ENCODE data around the gene CBFA2T3.

CBFA2T3 gene

DNA sequence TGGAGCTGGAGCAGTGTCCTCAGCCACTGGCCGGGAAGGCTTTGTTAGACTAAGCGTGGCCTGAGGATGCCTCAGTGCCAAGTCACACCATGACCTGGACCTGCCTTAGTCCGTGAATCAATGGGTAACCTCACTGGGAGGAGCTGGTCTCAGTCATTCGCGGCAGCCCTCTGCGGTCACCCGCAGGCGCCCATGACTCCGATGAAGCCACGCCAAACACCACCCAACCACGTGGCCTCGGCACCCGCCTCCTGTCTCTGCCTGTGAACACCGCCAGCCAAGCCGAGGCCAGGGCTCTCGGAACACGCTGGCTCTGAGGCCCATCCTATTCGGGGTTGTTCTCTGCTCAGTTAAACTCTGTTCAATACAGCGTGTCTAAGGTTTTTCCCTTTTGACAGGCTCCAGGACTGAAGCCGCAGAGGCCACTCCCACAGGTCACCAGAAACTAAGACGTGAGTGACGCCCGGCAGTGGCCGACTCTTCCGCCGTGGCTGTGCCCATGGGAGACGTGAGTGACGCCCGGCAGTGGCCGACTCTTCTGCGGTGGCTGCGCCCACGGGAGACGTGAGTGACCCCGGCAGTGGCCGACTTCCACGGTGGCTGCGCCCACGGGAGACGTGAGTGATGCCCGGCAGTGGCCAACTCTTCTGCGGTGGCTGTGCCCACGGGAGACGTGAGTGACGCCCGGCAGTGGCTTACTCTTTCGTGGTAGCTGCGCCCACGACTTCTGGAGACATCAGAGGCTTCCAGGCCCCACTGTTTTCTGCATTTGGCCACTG is 93.7 kb downstream of the CBFA2T3 start:
- no peak overlapping the region for H3K4me3 ChIP-seq (ENCODE audit: low read depth in 1 of 2, low read length in 2 of 2)
- no peak overlapping the region for H3K27ac ChIP-seq (ENCODE audit: low read length)
- H3K9me3 ChIP-seq (ENCODE audit: control insufficient read depth in 1 of 2, low read length in 2 of 2), result no peaks in the 10 kb centered on the region
- peaks cover 0 to 14% of the 10 kb centered on the region in 2 donors for H3K36me3 ChIP-seq (ENCODE audit: control insufficient read depth in 1 of 2, insufficient read depth in 2 of 2, low read length in 2 of 2)
- H3K27me3 ChIP-seq (ENCODE audit: low read depth, low read length), result no peaks in the 10 kb centered on the region
- peaks cover 0 to 10% of the 10 kb centered on the region in 2 donors for H3K4me1 ChIP-seq (ENCODE audit: control insufficient read depth in 1 of 2, insufficient read depth in 2 of 2, low read length in 2 of 2)

DNA sequence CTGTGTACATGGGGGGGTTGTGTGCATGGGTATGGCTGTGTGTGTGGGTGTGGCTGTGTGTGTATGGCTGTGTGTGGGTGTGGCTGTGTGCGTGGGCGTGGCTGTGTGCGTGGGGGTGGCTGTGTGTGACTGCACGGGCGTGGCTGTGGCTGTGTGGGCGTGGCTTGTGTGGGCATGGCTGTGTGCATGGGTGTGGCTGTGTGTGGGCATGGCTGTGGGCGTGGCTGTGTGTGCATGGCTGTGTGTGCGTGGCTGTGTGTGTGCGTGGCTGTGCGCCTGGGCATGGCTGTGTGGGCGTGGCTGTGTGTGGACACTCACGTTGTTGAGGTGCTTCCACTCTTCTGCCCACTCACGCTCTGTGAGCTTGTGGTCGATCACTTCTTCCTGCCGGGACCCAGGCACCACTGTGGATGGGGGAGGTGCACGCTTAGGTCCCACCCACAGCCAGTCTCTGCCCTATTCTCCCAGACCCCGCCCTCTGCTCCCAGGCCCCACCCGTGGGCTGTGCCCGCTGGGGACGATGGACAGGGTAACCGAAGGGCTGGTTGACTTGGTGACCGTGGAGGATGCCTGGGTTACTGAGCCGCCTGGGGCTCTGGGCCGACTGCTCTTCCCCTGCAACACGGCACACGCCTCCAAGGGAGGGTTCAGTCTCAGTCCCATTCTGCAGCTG is 94.5 kb downstream of the CBFA2T3 start:
- no peak overlapping the region for H3K27ac ChIP-seq (ENCODE audit: low read length)
- peaks cover 0 to 6% of the 10 kb centered on the region in 2 donors for H3K4me1 ChIP-seq (ENCODE audit: control insufficient read depth in 1 of 2, insufficient read depth in 2 of 2, low read length in 2 of 2)
- H3K27me3 ChIP-seq (ENCODE audit: low read depth, low read length), result no peaks in the 10 kb centered on the region
- H3K4me3 ChIP-seq (ENCODE audit: low read depth in 1 of 2, low read length in 2 of 2), result no peak overlapping the region
- no peaks in the 10 kb centered on the region for H3K9me3 ChIP-seq (ENCODE audit: control insufficient read depth in 1 of 2, low read length in 2 of 2)
- H3K36me3 ChIP-seq (ENCODE audit: control insufficient read depth in 1 of 2, insufficient read depth in 2 of 2, low read length in 2 of 2), result peaks cover 0 to 21% of the 10 kb centered on the region in 2 donors

DNA sequence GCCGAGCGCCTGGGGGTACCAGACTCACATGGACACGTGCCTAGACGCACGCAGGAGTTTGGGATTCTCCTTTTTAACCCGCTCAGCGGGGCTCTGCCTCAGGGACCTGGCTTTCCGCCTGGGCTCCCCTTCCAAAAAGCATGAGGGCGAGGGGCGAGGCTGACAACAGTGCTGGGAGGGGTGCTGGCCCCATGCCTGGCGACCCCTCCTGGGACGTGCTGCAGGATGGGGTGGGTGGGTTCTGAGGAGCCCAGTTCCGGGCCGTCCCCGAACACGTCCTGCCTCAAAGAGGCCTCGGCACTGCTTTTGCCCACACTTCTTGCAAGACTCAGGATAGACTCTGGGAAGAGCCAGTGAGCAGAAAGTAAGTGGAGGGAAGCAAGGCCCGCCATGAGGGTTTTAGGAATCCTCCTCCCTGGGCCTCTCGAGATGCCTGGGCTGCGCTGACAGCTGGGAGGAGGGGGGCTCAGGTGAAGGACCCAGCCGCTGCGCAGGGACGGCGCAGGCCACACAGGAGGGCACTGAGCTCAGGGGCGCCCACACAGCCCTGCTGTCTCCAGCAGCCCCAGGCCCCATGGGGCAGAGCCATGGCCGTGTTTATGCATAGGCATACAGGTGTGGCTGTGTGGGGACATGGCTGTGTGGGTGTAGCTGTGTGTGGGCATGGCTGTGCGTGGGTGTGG is 95.2 kb downstream of the CBFA2T3 start:
- H3K27me3 ChIP-seq (ENCODE audit: low read depth, low read length), result no peaks in the 10 kb centered on the region
- H3K4me1 ChIP-seq (ENCODE audit: control insufficient read depth in 1 of 2, insufficient read depth in 2 of 2, low read length in 2 of 2), result peaks cover 0 to 6% of the 10 kb centered on the region in 2 donors
- no peaks in the 10 kb centered on the region for H3K9me3 ChIP-seq (ENCODE audit: control insufficient read depth in 1 of 2, low read length in 2 of 2)
- no peak overlapping the region for H3K4me3 ChIP-seq (ENCODE audit: low read depth in 1 of 2, low read length in 2 of 2)
- peaks cover 0 to 21% of the 10 kb centered on the region in 2 donors for H3K36me3 ChIP-seq (ENCODE audit: control insufficient read depth in 1 of 2, insufficient read depth in 2 of 2, low read length in 2 of 2)
- H3K27ac ChIP-seq (ENCODE audit: low read length), result no peak overlapping the region

DNA sequence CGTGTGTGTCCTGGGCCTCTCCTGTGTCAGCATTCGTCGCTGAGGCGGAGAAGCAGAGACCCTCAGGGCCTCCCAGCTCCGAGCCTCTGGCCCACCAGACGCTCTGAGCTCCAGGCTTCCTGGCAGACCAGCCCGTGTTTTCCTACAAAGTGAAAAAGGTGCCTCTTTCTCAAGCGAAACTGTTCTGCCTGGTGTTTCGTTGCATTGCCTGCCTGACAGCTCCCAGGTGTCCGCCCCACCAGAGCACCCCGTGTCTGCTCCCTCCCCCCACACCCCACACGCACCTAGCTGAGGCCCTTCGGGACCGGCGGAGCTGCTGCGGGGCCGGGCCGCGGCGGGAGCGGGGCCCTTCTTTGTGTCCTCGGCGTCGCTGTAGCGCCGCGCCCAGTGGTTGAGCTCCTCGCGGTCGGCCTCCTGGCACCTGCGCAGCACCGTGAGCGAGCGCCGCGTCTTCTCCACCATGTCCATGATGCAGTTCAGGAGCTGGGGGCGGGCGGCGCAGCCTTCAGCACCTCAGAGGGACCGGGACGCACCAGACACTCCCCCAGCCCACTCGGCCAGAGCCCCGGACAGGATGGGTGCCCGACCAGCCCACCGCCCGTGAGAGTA is 95.9 kb downstream of the CBFA2T3 start:
- Histone ChIP-seq H3K4me1 (ENCODE audit: control insufficient read depth in 1 of 2, insufficient read depth in 2 of 2, low read length in 2 of 2) (peaks cover 0 to 6% of the 10 kb centered on the region in 2 donors), H3K27ac (ENCODE audit: low read length) (no peak overlapping the region), H3K4me3 (ENCODE audit: low read depth in 1 of 2, low read length in 2 of 2) (no peak overlapping the region), H3K36me3 (ENCODE audit: control insufficient read depth in 1 of 2, insufficient read depth in 2 of 2, low read length in 2 of 2) (peaks cover 0 to 21% of the 10 kb centered on the region in 2 donors), H3K27me3 (ENCODE audit: low read depth, low read length) (no peaks in the 10 kb centered on the region), H3K9me3 (ENCODE audit: control insufficient read depth in 1 of 2, low read length in 2 of 2) (no peaks in the 10 kb centered on the region)

DNA sequence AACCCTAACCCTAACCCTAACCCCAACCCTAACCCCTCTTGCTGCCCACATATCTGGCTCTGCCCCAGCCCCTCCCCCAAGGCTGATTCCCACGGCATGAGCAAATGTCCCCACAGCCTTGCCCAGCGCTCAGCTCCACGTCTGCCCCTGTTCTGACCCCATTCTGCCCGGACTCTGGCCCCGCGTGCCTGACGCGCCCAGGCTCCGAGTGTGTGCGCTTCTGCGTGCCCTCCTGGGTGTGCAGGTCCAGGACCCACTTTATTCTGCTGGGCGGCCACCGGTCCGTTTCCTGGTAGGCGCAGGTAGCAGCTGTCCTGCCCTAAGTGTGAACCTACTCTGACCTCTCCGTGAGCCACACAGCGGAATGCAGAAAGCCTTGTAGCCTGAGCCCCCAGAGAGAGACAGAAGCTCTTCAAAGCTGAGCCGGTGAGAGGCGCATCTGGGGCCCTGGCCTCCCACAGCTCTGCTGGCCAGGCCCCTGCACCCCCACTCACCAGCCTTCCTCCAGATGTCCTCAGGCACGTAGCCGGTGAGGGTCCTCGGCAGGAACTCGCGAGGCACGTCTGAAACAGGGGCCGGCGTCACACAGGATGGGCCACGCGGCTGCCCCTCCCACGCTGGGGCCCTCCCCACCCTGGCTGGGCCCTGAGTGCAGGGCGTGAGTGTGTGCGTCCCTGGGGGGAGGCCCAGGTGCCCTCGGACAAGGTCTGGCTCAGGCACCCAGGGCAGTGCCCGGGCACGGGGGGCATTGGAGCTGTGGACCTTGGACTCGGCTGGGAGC is 96.6 kb downstream of the CBFA2T3 start:
- H3K4me3 ChIP-seq (ENCODE audit: low read depth in 1 of 2, low read length in 2 of 2), result no peak overlapping the region
- H3K27me3 ChIP-seq (ENCODE audit: low read depth, low read length), result no peaks in the 10 kb centered on the region
- peaks cover 0 to 21% of the 10 kb centered on the region in 2 donors for H3K36me3 ChIP-seq (ENCODE audit: control insufficient read depth in 1 of 2, insufficient read depth in 2 of 2, low read length in 2 of 2)
- no peaks in the 10 kb centered on the region for H3K9me3 ChIP-seq (ENCODE audit: control insufficient read depth in 1 of 2, low read length in 2 of 2)
- H3K27ac ChIP-seq (ENCODE audit: low read length), result no peak overlapping the region
- peaks cover 0 to 6% of the 10 kb centered on the region in 2 donors for H3K4me1 ChIP-seq (ENCODE audit: control insufficient read depth in 1 of 2, insufficient read depth in 2 of 2, low read length in 2 of 2)

DNA sequence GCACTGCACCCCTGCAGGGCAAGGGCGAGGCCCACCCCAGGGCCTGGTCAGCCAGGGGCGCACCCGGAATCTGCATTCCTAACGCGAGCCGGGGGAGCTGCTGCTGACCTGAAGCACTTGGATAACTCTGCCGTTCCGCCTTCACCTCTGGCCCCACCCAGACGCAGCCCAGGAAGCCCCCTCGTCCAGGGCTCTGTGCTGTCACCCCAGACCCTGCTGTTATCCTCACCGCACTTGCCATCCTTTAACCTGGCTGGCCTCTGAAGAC is 97.3 kb downstream of the CBFA2T3 start:
- H3K4me1 ChIP-seq (ENCODE audit: control insufficient read depth in 1 of 2, insufficient read depth in 2 of 2, low read length in 2 of 2), result peaks cover 0 to 6% of the 10 kb centered on the region in 2 donors
- H3K27me3 ChIP-seq (ENCODE audit: low read depth, low read length), result no peaks in the 10 kb centered on the region
- H3K4me3 ChIP-seq (ENCODE audit: low read depth in 1 of 2, low read length in 2 of 2), result no peak overlapping the region
- H3K36me3 ChIP-seq (ENCODE audit: control insufficient read depth in 1 of 2, insufficient read depth in 2 of 2, low read length in 2 of 2), result peaks cover 0 to 18% of the 10 kb centered on the region in 2 donors
- no peaks in the 10 kb centered on the region for H3K9me3 ChIP-seq (ENCODE audit: control insufficient read depth in 1 of 2, low read length in 2 of 2)
- H3K27ac ChIP-seq (ENCODE audit: low read length), result no peak overlapping the region

DNA sequence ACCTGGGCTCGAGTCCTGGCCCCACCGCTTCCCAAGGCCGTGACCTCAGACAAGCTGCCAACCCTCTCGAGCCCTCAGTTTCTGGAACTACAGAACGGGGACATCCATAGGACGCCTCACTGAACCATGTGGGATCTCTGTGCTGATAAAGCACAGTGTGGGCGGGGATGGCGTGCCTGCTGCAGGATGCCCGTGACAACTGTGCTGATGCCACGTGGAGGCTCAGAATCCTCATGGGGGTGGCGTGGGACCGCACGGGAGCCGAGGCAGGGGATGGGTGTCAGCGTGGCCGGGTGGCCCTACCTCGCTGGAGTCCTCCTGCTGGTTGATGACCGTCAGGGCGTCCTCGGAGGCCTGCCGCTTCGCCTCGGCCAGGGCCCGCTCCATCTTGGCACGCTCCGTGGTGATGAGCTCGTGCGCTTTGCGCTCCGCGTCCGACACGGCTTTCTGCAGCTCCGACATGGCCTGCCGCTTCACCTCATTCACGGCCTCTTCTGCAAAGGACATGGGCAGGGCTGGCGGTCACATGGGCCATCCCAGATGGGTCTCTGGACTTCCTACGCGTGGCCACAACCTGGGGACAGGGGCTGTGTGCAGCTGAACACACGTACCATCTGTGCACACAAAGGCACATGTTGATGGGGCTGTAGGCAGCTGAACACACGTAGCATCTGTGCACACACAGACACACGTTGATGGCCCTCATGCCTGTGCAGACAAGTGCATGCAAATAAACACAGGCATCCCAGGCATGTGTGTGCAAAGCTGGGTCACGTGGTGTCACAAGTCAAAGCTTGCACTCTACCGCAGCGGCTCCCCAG is 97.8 kb downstream of the CBFA2T3 start:
- Histone ChIP-seq H3K27ac (ENCODE audit: low read length) (no peak overlapping the region), H3K4me1 (ENCODE audit: control insufficient read depth in 1 of 2, insufficient read depth in 2 of 2, low read length in 2 of 2) (peaks cover 0 to 6% of the 10 kb centered on the region in 2 donors), H3K9me3 (ENCODE audit: control insufficient read depth in 1 of 2, low read length in 2 of 2) (no peaks in the 10 kb centered on the region), H3K27me3 (ENCODE audit: low read depth, low read length) (no peaks in the 10 kb centered on the region), H3K36me3 (ENCODE audit: control insufficient read depth in 1 of 2, insufficient read depth in 2 of 2, low read length in 2 of 2) (peaks cover 0 to 17% of the 10 kb centered on the region in 2 donors), H3K4me3 (ENCODE audit: low read depth in 1 of 2, low read length in 2 of 2) (no peak overlapping the region)

DNA sequence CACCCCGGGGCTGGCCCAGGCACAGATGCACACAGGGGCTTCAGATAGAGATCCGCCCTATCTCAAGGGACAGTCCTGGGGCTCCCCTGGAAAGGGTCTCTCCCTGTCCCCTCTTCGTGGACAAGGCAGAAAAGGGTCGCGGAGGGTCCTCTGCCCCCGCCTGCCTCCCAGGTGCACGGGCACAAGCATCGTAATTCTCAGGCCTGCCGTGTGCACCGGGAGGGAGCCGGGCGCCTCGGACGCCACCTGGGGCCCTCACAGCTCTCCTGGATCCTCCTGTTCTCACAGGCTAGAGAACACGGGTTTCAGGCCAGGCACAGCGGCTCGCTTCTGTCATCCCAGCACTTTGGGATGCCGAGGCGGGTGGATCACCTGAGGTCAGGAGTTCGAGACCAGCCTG is 98.7 kb downstream of the CBFA2T3 start:
- H3K27me3 ChIP-seq (ENCODE audit: low read depth, low read length), result no peaks in the 10 kb centered on the region
- no peak overlapping the region for H3K27ac ChIP-seq (ENCODE audit: low read length)
- H3K36me3 ChIP-seq (ENCODE audit: control insufficient read depth in 1 of 2, insufficient read depth in 2 of 2, low read length in 2 of 2), result peaks cover 0 to 15% of the 10 kb centered on the region in 2 donors
- no peaks in the 10 kb centered on the region for H3K9me3 ChIP-seq (ENCODE audit: control insufficient read depth in 1 of 2, low read length in 2 of 2)
- H3K4me1 ChIP-seq (ENCODE audit: control insufficient read depth in 1 of 2, insufficient read depth in 2 of 2, low read length in 2 of 2), result peaks cover 0 to 6% of the 10 kb centered on the region in 2 donors
- H3K4me3 ChIP-seq (ENCODE audit: low read depth in 1 of 2, low read length in 2 of 2), result no peak overlapping the region

DNA sequence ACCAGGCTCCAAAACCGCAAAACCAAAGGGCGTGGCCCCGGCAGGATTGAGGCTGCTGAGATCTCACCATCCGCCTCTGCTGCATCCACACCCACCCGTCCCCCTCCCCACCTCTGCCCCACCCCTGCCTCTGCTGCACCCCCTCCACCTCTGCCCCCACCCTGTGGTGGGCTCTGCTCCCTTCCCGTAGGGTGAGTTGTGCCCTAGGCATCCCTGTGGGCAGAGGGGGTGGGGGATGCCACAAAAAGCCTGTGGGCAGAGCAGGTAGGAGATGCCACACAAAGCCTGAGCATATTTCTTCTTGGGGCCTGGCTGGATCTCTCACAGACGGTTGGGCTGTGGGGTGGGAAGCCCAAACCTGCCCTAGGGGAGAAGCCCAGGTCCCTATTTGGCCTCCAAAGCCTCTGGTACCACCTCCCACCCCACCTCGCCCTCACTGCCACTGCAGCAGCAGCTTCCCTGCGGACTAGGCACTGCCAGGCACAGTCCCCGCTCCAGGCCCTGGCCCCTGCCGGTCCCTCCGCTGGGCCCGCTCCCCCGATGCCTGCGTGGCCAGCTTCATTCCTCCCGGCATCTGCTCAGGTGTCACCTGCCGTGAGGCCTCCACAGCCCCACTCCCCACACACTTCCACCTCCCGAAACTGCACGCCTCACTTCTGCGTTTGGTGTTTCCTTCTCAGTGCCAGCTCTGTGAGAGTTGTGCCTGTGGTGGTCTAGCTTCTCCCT is 99.3 kb downstream of the CBFA2T3 start:
- Histone ChIP-seq H3K27me3 (ENCODE audit: low read depth, low read length) (no peaks in the 10 kb centered on the region), H3K9me3 (ENCODE audit: control insufficient read depth in 1 of 2, low read length in 2 of 2) (no peaks in the 10 kb centered on the region), H3K27ac (ENCODE audit: low read length) (no peak overlapping the region), H3K4me3 (ENCODE audit: low read depth in 1 of 2, low read length in 2 of 2) (no peak overlapping the region), H3K4me1 (ENCODE audit: control insufficient read depth in 1 of 2, insufficient read depth in 2 of 2, low read length in 2 of 2) (peaks cover 0 to 6% of the 10 kb centered on the region in 2 donors), H3K36me3 (ENCODE audit: control insufficient read depth in 1 of 2, insufficient read depth in 2 of 2, low read length in 2 of 2) (peaks cover 0 to 10% of the 10 kb centered on the region in 2 donors)

Measured in muscle layer of duodenum (tissue), 2 donors.